ENCODE measurements around the gene ATP1A4. TPM values are rescaled to one million over a fixed set of nuclear protein-coding genes. Genes with fewer than 3 reads are reported as not detected.

The ATP1A4 gene
- total and polyA plus RNA-seq, 9 of the 15 experiments (the other 6 are each of a cell fraction or from before 2014, with no cell fraction given) = 0.07 TPM; not detected in 8

DNA sequence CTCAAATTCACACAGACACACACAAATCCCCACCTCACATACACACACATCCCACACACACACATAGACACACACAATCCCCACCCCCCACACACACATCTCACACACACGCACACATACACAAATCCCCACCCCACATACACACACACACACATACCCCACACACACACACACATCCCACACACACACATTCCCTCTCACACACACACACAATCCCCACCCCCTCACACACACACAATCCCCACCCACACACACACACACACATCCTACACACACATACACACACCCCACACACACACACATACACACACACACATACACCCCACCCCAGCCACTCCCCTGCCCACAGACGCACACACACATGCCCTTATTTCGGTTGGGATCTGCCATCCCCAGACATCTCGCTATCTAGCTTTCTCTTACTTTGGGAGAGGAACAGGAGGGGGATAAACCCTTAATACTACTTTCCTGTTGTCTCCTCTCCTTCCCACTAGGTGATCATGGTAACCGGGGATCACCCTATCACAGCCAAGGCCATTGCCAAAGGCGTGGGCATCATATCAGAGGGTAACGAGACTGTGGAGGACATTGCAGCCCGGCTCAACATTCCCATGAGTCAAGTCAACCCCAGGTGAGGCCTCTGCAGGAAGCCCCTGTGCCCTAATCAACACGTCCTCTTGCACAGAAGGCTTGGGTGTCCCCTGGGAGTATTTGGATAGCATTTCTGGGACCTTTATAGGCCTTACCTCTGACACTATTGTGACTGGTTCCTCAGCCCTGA lies 17.2 kb upstream of the ATP1A4 start:
- no peak for DNase-seq (ENCODE audit: extremely low read depth in 1 of 4, low spot score in 3 of 4)
- POLR2A ChIA-PET = interaction anchor here (0.6 to 1.6 kb wide), 2 partner anchors 14 to 1852 kb away, joined by 3 read pairs; no protein-coding TSS in a partner anchor

DNA sequence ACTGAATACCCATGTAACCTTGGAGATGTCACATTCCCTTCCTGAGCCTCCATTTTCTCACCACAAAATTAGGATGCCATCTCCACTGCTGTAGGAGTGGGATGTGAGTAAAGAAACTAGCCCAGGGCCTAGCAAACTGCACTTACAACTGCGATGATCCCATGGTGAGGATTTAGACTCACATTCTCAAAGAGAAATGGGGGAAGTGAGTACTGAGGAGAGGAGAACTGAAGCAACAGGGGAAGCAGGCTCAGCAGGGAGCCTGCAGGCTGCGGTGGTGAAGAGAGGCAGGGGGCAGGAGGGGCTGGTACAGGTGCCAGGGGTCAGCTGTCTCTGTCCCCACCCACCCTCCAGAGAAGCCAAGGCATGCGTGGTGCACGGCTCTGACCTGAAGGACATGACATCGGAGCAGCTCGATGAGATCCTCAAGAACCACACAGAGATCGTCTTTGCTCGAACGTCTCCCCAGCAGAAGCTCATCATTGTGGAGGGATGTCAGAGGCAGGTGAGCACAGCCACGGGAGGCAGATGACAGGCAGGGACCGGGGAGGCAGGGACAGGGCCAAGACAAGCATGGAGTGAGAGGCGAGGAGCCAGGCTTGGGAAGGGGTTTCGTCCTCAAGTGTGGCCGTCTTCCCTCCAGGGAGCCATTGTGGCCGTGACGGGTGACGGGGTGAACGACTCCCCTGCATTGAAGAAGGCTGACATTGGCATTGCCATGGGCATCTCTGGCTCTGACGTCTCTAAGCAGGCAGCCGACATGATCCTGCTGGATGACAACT lies 16.4 kb upstream of the ATP1A4 start:
- no peak overlapping the region for H2AFZ ChIP-seq (ENCODE audit: low read depth, low read length)
- H3K79me2 ChIP-seq (ENCODE audit: control insufficient read depth, insufficient read depth, low read length) = no peaks in the 10 kb centered on the region
- ChIA-PET CTCF (ENCODE audit: low intra/inter-chr PET ratio) (no interaction called here), POLR2A (interaction anchor here (0.6 to 1.6 kb wide), 2 partner anchors 13 to 1851 kb away, joined by 3 read pairs; no protein-coding TSS in a partner anchor)
- H3K36me3 ChIP-seq (ENCODE audit: control insufficient read depth, insufficient read depth, low read length) = no peaks in the 10 kb centered on the region
- H3K4me3 ChIP-seq = no peak overlapping the region
- ATAC-seq (no peak), FAIRE-seq (no peak), DNase-seq (ENCODE audit: extremely low read depth in 1 of 4, low spot score in 3 of 4) (no peak)
- peaks cover 3% of the 10 kb centered on the region; the same call in 1 of the 2 replicates for H4K20me1 ChIP-seq (replicated peaks; ENCODE audit: control insufficient read depth, insufficient read depth, low read length)
- TF ChIP-seq HLTF (IDR thresholded peaks at IDR 0.05) = no peak
- 0 out of 2 replicates have a peak, but pooled peaks have one; percentile 18 for TF ChIP-seq ZNF263 (CRISPR knock-in tag; IDR thresholded peaks at IDR 0.05; ENCODE audit: borderline replicate concordance)
- H3K9me3 ChIP-seq (replicated peaks; ENCODE audit: control insufficient read depth, insufficient read depth, low read depth, low read length) = no peaks in the 10 kb centered on the region
- 0% methylated on average over 20 of the region's 20 CpGs for WGBS (ENCODE audit: insufficient coverage, low coverage, missing lambda C conversion rate)
- in situ Hi-C loops (cut with MboI) (no loop called here), intact Hi-C loops (cut with micrococcal nuclease) (no loop called here)
- BruUV-seq (replicated peaks) = no TSS peak
- H3K4me1 ChIP-seq (replicated peaks in 1 of 2; ENCODE audit: control insufficient read depth in 2 of 2, insufficient read depth in 2 of 2, low read length in 2 of 2) = no peaks in the 10 kb centered on the region
- no peak overlapping the region for H3K27ac ChIP-seq (ENCODE audit: extremely low read depth, low read depth, low read length)
- no peaks in the 10 kb centered on the region for H3K9me1 ChIP-seq (ENCODE audit: control insufficient read depth, insufficient read depth, low read length)
- H3K4me2 ChIP-seq (ENCODE audit: insufficient read depth, low read length) = no peak overlapping the region
- no peak overlapping the region for H3K9ac ChIP-seq (ENCODE audit: insufficient read depth in 1 of 2, low read depth in 2 of 2, low read length in 2 of 2)
- peaks cover 40 to 74% of the 10 kb centered on the region in 2 experiments for H3K27me3 ChIP-seq (ENCODE audit: control insufficient read depth in 2 of 2, insufficient read depth in 2 of 2, low read length in 2 of 2)

More for the DNA sequence above, 17.2 kb upstream of the ATP1A4 start:
- no peaks in the 10 kb centered on the region for H3K4me1 ChIP-seq (replicated peaks in 1 of 2; ENCODE audit: control insufficient read depth in 2 of 2, insufficient read depth in 2 of 2, low read length in 2 of 2)
- no peak for TF ChIP-seq SP1 (CRISPR knock-in tag; IDR thresholded peaks at IDR 0.05)
- TF ChIP-seq EGR1 (conservative IDR thresholded peaks at IDR 0.05) = 0 out of 2 replicates have a peak, but pooled peaks have one; percentile 12
- TF ChIP-seq NR2C2 (CRISPR knock-in tag; IDR thresholded peaks at IDR 0.05) = no peak
- TF ChIP-seq NR2C2 (tag; IDR thresholded peaks at IDR 0.05) = no peak
- TF ChIP-seq ZKSCAN1 (IDR thresholded peaks at IDR 0.05; ENCODE audit: low read depth, low read length) = no peak
- intact Hi-C loops (cut with micrococcal nuclease) (no loop called here), in situ Hi-C loops (cut with MboI) (no loop called here)
- no peak overlapping the region for H3K4me2 ChIP-seq (ENCODE audit: insufficient read depth, low read length)
- CTCF ChIA-PET (ENCODE audit: low intra/inter-chr PET ratio) = interaction anchor here (0.6 kb wide), 1 partner anchor 1249 kb away, joined by 3 read pairs; no protein-coding TSS in a partner anchor
- WGBS (ENCODE audit: insufficient coverage, low coverage, missing lambda C conversion rate) = 2% methylated on average over 8 of the region's 9 CpGs
- no TSS peak for BruUV-seq (replicated peaks)
- H3K9ac ChIP-seq (ENCODE audit: insufficient read depth in 1 of 2, low read depth in 2 of 2, low read length in 2 of 2) = no peak overlapping the region
- peaks cover 40 to 74% of the 10 kb centered on the region in 2 experiments; a peak in 4 of 5 replicates for H3K27me3 ChIP-seq (ENCODE audit: control insufficient read depth in 2 of 2, insufficient read depth in 2 of 2, low read length in 2 of 2)
- no peaks in the 10 kb centered on the region for H3K9me1 ChIP-seq (ENCODE audit: control insufficient read depth, insufficient read depth, low read length)
- FAIRE-seq (no peak), ATAC-seq (no peak)
- H3K9me3 ChIP-seq (replicated peaks; ENCODE audit: control insufficient read depth, insufficient read depth, low read depth, low read length) = no peaks in the 10 kb centered on the region
- no peak overlapping the region for H3K27ac ChIP-seq (ENCODE audit: extremely low read depth, low read depth, low read length)
- no peaks in the 10 kb centered on the region for H3K79me2 ChIP-seq (ENCODE audit: control insufficient read depth, insufficient read depth, low read length)
- no peaks in the 10 kb centered on the region for H3K36me3 ChIP-seq (ENCODE audit: control insufficient read depth, insufficient read depth, low read length)
- no peak overlapping the region for H3K4me3 ChIP-seq
- peaks cover 3% of the 10 kb centered on the region; the same call in 1 of the 2 replicates for H4K20me1 ChIP-seq (replicated peaks; ENCODE audit: control insufficient read depth, insufficient read depth, low read length)
- H2AFZ ChIP-seq (ENCODE audit: low read depth, low read length) = no peak overlapping the region

Measured in K562 (cell line).